Tibial nerve (tissue), 4 donors: ENCODE data around the gene GEMIN8. TPM values are rescaled to one million over a fixed set of nuclear protein-coding genes. Genes with fewer than 3 reads are reported as not detected.
A peak's percentile ranks its signal among the peaks of the same experiment; 100 is the strongest.

Experiments
- DNase-seq, 2 donors: peaks; one replicate each; pipeline ENCODE4 v3.0.0-alpha.2; 2019; ENCODE audit warnings: low spot score in 2 of 2
- H3K27ac ChIP-seq, 4 donors: fragments of 200-600 bp; sonication (generic) in 3 of 4; one replicate each; pipeline ENCODE4 v1.5.1; 2017 to 2019; ENCODE audit warnings: mild to moderate bottlenecking in 1 of 4
- H3K27me3 ChIP-seq, 2 donors: fragments of 200-600 bp; sonication (generic) in 1 of 2; one replicate each; pipeline versions ENCODE4 v1.5.1 to v1.6.0; 2017 to 2019
- H3K36me3 ChIP-seq, 3 donors: fragments of 200-600 bp; sonication (generic); one replicate each; pipeline ENCODE4 v1.5.1; 2018 to 2019
- H3K4me1 ChIP-seq, 4 donors: fragments of 200-600 bp; sonication (generic) in 3 of 4; one replicate each; pipeline ENCODE4 v1.5.1; 2017 to 2019
- H3K4me3 ChIP-seq, 4 donors: fragments of 200-600 bp; sonication (generic) in 3 of 4; one replicate each; pipeline ENCODE4 v1.5.1; 2017 to 2019; ENCODE audit warnings: mild to moderate bottlenecking in 1 of 4, moderate library complexity in 1 of 4
- H3K9me3 ChIP-seq, 4 donors: fragments of 200-600 bp; sonication (generic) in 3 of 4; one replicate each; pipeline ENCODE4 v1.5.1; 2017 to 2019
- CTCF ChIP-seq, 5 experiments: fragments of 200-600 bp in 3 of 5; fragments of 450-650 bp in 2 of 5; sonication (generic) in 3 of 5; IDR thresholded peaks; one replicate each; pipeline ENCODE4 v1.5.1; 2016 to 2019; ENCODE audit warnings: antibody characterized with exemption in 5 of 5, mild to moderate bottlenecking in 3 of 5, moderate library complexity in 2 of 5
- EP300 ChIP-seq, 2 donors: sonication (generic); formaldehyde crosslinking; IDR thresholded peaks; one replicate each; pipeline ENCODE4 v1.6.1; 2017; ENCODE audit warnings: antibody characterized with exemption in 2 of 2, mild to moderate bottlenecking in 1 of 2
- POLR2A ChIP-seq, 2 donors: fragments of 450-650 bp; IDR thresholded peaks; one replicate each; pipeline ENCODE4 v1.6.1; 2017; ENCODE audit warnings: antibody characterized with exemption in 2 of 2, mild to moderate bottlenecking in 2 of 2, moderate library complexity in 2 of 2
- WGBS, 2 donors: methylation state at CpG; one replicate each; pipeline ENCODE4 v1.1.5; 2018; 5-methylcytosine and 5-hydroxymethylcytosine counted together
- total RNA-seq, 4 donors: library from RNA; depleted of rRNA; stranded (reverse); fragments of >200 nt; gene quantifications; one replicate each; pipeline ENCODE4 v1.1.0, GENCODE V29; 2016

Gene GEMIN8
- total RNA-seq, 4 donors from 2014 or later: 27.8 to 41.4 (median 37.9) TPM

DNA sequence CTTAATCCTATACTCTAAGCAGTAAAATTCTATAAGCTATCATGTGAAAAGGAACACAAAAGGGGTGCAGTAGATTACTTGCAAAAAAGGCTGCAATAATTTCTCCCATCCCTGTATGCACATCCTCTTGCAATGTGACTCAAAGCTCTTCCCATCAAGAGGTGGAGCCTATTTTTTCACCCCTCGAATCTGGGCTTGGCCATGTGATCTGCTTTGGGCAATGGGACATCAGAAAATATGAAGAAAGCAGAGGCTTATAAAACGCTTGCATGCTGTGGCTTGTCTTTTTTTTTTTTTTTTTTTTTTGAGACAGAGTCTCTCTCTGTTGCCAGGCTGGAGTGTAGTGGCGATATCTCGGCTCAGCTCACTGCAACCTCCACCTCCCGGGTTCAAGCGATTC lies 33.0 kb downstream of the GEMIN8 start:
- Histone ChIP-seq H3K27me3 (no peaks in the 10 kb centered on the region), H3K36me3 (no peaks in the 10 kb centered on the region), H3K4me3 (no peak overlapping the region), H3K4me1 (peaks cover 0 to 4% (median 0%) of the 10 kb centered on the region in 4 donors), H3K9me3 (no peaks in the 10 kb centered on the region), H3K27ac (no peak overlapping the region)
- WGBS, 2 donors: 83 to 85% methylated on average over 6 of the region's 6 CpGs
- TF ChIP-seq POLR2A (IDR thresholded peaks at IDR 0.05) (no peak), EP300 (IDR thresholded peaks at IDR 0.05) (no peak), CTCF (IDR thresholded peaks at IDR 0.05) (no peak)
- DNase-seq: no peak

- TF ChIP-seq EP300 (IDR thresholded peaks at IDR 0.05): no peak
- no peak for TF ChIP-seq POLR2A (IDR thresholded peaks at IDR 0.05)
- TF ChIP-seq CTCF (IDR thresholded peaks at IDR 0.05): no peak
- Histone ChIP-seq H3K4me1 (peaks cover 0 to 4% (median 0%) of the 10 kb centered on the region in 4 donors), H3K27ac (no peak overlapping the region), H3K27me3 (no peaks in the 10 kb centered on the region), H3K4me3 (no peak overlapping the region), H3K36me3 (no peaks in the 10 kb centered on the region), H3K9me3 (no peaks in the 10 kb centered on the region)
- no peak for DNase-seq
- 75 to 83% methylated on average over 3 of the region's 3 CpGs for WGBS, 2 donors
Measured at GRCh38 chrX:13994536-13995080, 35.1 kb downstream of the GEMIN8 start.

DNA sequence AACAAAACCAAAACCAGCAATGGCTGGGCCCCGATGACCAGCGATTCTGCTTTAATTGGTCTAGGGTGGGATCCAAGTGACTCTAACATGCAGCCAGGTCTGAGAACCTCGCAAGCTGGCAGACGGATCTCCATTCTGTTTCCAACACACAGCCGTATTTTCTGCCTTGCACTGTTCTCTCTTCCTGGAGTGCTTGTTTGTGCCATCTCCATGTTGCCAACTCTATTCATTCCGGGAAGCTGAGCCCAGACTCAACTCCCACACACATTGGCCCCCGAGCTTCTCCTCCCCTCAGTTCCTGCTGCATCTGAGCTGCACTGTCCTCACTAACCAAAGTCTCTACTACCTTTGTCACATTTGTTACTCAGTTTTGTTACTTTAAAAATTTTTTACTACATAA lies 35.6 kb downstream of the GEMIN8 start:
- TF ChIP-seq EP300 (IDR thresholded peaks at IDR 0.05) (no peak), POLR2A (IDR thresholded peaks at IDR 0.05) (no peak), CTCF (IDR thresholded peaks at IDR 0.05) (no peak)
- peaks cover 0 to 4% (median 0%) of the 10 kb centered on the region in 4 donors for H3K4me1 ChIP-seq
- WGBS, 2 donors: 51 to 64% methylated on average over 7 of the region's 7 CpGs

GRCh38 chrX:13990126-13990800 lies 39.4 kb downstream of the GEMIN8 start:
- no peak for DNase-seq
- no peaks in the 10 kb centered on the region for H3K9me3 ChIP-seq
- WGBS, 2 donors: 45 to 54% methylated on average over 3 of the region's 3 CpGs
- no peak for TF ChIP-seq EP300 (IDR thresholded peaks at IDR 0.05)
- no peak for TF ChIP-seq CTCF (IDR thresholded peaks at IDR 0.05)
- no peak for TF ChIP-seq POLR2A (IDR thresholded peaks at IDR 0.05)
- H3K4me1 ChIP-seq: peaks cover 0 to 4% (median 0%) of the 10 kb centered on the region in 4 donors
- no peak overlapping the region for H3K4me3 ChIP-seq
- no peaks in the 10 kb centered on the region for H3K27me3 ChIP-seq
- no peaks in the 10 kb centered on the region for H3K36me3 ChIP-seq
- no peak overlapping the region for H3K27ac ChIP-seq

More for the DNA sequence above, 35.6 kb downstream of the GEMIN8 start:
- Histone ChIP-seq H3K27ac (peak overlapping the region in 1 of 4 donors; percentile 3), H3K9me3 (no peaks in the 10 kb centered on the region), H3K27me3 (no peaks in the 10 kb centered on the region), H3K36me3 (no peaks in the 10 kb centered on the region), H3K4me3 (no peak overlapping the region)
- DNase-seq: no peak

DNA sequence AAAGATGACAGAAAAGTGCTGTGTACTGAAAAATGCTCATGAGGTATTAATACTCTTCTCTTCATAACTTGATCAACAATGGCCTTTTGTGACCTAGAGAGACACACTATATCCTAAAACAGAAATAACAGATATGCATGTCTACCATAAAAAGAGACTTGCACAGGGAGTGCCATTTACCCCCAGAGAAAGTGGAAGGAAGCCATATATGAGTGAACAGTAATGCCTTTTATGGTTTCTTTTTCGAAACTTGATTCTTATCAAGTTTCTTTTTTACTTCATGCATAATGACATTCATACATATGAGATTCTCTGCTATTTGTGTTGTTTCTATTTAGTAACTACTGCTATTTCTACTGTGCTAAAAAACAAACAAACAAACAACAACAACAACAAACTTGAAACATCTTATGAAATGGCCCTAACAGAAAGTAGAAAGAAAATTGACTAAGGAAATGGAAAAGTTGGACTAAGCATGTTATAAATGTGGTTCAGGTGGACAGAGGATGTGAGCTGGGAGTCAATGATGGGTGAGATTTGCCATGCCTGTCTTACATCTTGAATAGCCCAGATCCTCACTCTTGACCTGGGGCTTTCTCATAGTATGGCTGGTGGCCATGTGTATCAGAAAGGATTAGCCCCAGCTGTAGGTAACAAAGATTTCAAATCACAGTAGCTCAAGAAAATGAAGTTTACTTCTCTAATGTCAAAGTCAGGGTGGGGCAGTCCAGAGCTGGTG lies 43.8 kb downstream of the GEMIN8 start:
- H3K36me3 ChIP-seq: no peaks in the 10 kb centered on the region

More for the DNA sequence above, 43.8 kb downstream of the GEMIN8 start:
- Histone ChIP-seq H3K27ac (no peak overlapping the region), H3K9me3 (peaks cover 0 to 3% (median 0%) of the 10 kb centered on the region in 4 donors), H3K27me3 (no peaks in the 10 kb centered on the region), H3K4me3 (no peak overlapping the region), H3K4me1 (no peaks in the 10 kb centered on the region)
- DNase-seq: no peak
- 80 to 83% methylated on average over 1 of the region's 1 CpG for WGBS, 2 donors
- TF ChIP-seq POLR2A (IDR thresholded peaks at IDR 0.05) (no peak), CTCF (IDR thresholded peaks at IDR 0.05) (no peak), EP300 (IDR thresholded peaks at IDR 0.05) (no peak)
